Measurements from ENCODE around the gene RAB5B.

Gene RAB5B

DNA sequence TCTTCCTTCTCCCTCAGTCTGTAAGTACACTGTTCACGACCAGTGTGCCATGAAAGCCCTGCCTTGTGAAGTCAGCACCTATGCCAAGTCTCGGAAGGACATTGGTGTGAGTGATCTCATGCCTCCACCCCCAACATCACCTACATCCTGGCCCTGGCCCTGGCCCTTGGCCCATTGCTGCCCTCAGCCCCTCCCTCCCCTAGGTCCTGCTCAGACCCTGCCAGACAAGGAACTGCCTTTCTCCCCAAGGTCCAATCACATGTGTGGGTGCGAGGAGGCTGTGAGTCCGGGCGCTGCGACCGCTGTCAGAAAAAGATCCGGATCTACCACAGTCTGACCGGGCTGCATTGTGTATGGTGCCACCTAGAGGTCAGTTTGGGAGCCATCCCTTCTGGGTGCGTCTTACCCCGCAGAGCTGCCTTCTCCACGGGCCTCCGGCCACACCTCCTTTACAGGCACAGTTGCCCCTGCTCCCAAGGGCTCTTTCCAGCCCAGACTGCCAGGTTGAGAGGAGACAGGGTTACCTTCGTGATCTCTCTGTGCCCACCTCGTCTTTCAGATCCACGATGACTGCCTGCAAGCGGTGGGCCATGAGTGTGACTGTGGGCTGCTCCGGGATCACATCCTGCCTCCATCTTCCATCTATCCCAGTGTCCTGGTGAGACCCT lies 33.7 kb upstream of the RAB5B start (continued):
- TF ChIP-seq ZNF132 (tag by site-specific recombination; IDR thresholded peaks at IDR 0.05; ENCODE audit: borderline replicate concordance) (no peak), ZNF629 (tag by site-specific recombination; IDR thresholded peaks at IDR 0.05) (peak; percentile 59), ZNF423 (tag by site-specific recombination; IDR thresholded peaks at IDR 0.05) (0 out of 2 replicates have a peak, but pooled peaks have one; percentile 13), TRIM28 (IDR thresholded peaks at IDR 0.05; ENCODE audit: borderline replicate concordance, low read length) (peak; percentile 80; the same call in 1 of the 2 replicates), ZNF621 (tag by site-specific recombination; IDR thresholded peaks at IDR 0.05) (no peak), ZNF654 (tag by site-specific recombination; IDR thresholded peaks at IDR 0.05; ENCODE audit: low read depth) (peak; percentile 80), ZSCAN23 (tag by site-specific recombination; IDR thresholded peaks at IDR 0.05) (no peak)
- TF ChIP-seq, protein P1, sequence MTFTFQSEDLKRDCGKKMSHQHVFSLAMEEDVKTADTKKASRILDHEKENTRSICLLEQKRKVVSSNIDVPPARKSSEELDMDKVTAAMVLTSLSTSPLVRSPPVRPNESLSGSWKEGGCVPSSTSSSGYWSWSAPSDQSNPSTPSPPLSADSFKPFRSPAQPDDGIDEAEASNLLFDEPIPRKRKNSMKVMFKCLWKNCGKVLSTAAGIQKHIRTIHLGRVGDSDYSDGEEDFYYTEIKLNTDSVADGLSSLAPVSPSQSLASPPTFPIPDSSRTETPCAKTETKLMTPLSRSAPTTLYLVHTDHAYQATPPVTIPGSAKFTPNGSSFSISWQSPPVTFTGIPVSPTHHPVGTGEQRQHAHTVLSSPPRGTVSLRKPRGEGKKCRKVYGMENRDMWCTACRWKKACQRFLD (tag by site-specific recombination; IDR thresholded peaks at IDR 0.05): no peak
- TF ChIP-seq, protein P2, sequence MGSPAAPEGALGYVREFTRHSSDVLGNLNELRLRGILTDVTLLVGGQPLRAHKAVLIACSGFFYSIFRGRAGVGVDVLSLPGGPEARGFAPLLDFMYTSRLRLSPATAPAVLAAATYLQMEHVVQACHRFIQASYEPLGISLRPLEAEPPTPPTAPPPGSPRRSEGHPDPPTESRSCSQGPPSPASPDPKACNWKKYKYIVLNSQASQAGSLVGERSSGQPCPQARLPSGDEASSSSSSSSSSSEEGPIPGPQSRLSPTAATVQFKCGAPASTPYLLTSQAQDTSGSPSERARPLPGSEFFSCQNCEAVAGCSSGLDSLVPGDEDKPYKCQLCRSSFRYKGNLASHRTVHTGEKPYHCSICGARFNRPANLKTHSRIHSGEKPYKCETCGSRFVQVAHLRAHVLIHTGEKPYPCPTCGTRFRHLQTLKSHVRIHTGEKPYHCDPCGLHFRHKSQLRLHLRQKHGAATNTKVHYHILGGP (tag by site-specific recombination; IDR thresholded peaks at IDR 0.05): no peak
- TF ChIP-seq, protein P3, sequence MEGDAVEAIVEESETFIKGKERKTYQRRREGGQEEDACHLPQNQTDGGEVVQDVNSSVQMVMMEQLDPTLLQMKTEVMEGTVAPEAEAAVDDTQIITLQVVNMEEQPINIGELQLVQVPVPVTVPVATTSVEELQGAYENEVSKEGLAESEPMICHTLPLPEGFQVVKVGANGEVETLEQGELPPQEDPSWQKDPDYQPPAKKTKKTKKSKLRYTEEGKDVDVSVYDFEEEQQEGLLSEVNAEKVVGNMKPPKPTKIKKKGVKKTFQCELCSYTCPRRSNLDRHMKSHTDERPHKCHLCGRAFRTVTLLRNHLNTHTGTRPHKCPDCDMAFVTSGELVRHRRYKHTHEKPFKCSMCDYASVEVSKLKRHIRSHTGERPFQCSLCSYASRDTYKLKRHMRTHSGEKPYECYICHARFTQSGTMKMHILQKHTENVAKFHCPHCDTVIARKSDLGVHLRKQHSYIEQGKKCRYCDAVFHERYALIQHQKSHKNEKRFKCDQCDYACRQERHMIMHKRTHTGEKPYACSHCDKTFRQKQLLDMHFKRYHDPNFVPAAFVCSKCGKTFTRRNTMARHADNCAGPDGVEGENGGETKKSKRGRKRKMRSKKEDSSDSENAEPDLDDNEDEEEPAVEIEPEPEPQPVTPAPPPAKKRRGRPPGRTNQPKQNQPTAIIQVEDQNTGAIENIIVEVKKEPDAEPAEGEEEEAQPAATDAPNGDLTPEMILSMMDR (tag by site-specific recombination; IDR thresholded peaks at IDR 0.05): peak; percentile 91
- TF ChIP-seq, protein P4, sequence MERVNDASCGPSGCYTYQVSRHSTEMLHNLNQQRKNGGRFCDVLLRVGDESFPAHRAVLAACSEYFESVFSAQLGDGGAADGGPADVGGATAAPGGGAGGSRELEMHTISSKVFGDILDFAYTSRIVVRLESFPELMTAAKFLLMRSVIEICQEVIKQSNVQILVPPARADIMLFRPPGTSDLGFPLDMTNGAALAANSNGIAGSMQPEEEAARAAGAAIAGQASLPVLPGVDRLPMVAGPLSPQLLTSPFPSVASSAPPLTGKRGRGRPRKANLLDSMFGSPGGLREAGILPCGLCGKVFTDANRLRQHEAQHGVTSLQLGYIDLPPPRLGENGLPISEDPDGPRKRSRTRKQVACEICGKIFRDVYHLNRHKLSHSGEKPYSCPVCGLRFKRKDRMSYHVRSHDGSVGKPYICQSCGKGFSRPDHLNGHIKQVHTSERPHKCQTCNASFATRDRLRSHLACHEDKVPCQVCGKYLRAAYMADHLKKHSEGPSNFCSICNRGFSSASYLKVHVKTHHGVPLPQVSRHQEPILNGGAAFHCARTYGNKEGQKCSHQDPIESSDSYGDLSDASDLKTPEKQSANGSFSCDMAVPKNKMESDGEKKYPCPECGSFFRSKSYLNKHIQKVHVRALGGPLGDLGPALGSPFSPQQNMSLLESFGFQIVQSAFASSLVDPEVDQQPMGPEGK (tag by site-specific recombination; IDR thresholded peaks at IDR 0.05): peak; percentile 45; the same call in 1 of the 2 replicates

DNA sequence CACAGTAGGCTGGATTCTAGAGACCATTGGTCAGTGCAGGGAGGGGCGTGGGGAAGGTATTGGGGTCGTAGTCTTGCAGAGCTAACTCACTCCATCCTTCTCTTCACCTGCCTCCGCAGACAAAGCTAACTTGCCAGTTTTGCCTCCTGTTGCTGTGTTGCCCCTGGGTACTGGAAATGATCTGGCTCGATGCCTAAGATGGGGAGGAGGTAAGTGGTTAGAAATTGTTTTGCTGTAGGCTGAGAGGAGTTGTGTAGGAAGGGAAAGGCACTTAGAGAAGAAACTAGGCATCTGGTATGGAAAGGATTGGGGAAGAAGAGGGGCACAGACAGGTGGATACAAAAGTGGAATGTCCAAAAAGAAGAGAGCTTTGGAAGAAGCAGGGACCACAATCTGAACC lies 31.8 kb upstream of the RAB5B start:
- CTCF ChIA-PET: interaction anchor here (0.9 to 2.6 kb wide), 6 partner anchors 9 to 203 kb away, joined by 3 to 21 read pairs (median 4); no protein-coding TSS in a partner anchor
- H3K4me1 ChIP-seq (ENCODE audit: control insufficient read depth, insufficient read depth, low read length): no peaks in the 10 kb centered on the region
- H3K36me3 ChIP-seq (ENCODE audit: control insufficient read depth in 2 of 2, insufficient read depth in 1 of 2, low read length in 2 of 2): no peaks in the 10 kb centered on the region
- H3K9me3 ChIP-seq (ENCODE audit: control insufficient read depth, insufficient read depth, low read depth, low read length): no peaks in the 10 kb centered on the region
- no peak overlapping the region for H3K4me3 ChIP-seq (ENCODE audit: low read depth, low read length)
- TF ChIP-seq ZNF571 (tag by site-specific recombination; IDR thresholded peaks at IDR 0.05) (no peak), ZFHX2 (tag by site-specific recombination; conservative IDR thresholded peaks at IDR 0.05) (peak; percentile 78), EGR2 (tag by site-specific recombination; IDR thresholded peaks at IDR 0.05; ENCODE audit: low read depth) (peak; percentile 86)
- POLR2A ChIA-PET: no interaction called here
- H3K27ac ChIP-seq (ENCODE audit: extremely low read depth, low read depth, low read length): no peak overlapping the region

DNA sequence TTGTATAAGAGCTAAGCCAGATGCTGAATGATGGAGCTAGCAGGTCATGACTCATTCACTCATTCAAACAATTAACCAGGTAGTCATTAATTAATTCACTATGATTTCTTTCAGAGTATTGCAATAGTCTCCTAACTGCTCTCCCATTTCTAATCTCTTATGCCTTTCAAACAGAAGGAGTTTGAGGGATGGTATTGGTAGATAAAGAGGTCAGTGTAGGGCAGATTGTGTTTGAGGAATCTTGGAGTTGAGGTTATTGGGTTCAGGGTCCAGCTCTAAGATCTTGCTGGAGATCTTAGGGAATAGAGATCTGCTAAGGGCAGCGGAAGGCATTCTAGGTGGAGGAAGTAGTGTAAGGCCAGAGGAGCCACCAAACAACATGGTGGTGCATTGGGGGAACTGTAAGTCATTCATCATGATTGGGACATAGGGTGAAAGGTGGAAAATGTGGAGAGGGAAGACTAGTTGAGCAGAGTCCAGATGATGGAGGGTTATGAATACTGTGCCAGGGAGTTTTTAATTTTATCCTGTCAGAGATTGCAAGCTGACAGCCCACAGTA lies 31.2 kb upstream of the RAB5B start:
- no peak overlapping the region for H3K27ac ChIP-seq (ENCODE audit: extremely low read depth, low read depth, low read length)
- ChIA-PET POLR2A (no interaction called here), CTCF (interaction anchor here (0.9 to 2.6 kb wide), 6 partner anchors 10 to 204 kb away, joined by 3 to 21 read pairs (median 4); no protein-coding TSS in a partner anchor)
- no peaks in the 10 kb centered on the region for H3K9me3 ChIP-seq (ENCODE audit: control insufficient read depth, insufficient read depth, low read depth, low read length)
- H3K4me3 ChIP-seq (ENCODE audit: low read depth, low read length): no peak overlapping the region
- no peaks in the 10 kb centered on the region for H3K4me1 ChIP-seq (ENCODE audit: control insufficient read depth, insufficient read depth, low read length)
- H3K36me3 ChIP-seq (ENCODE audit: control insufficient read depth in 2 of 2, insufficient read depth in 1 of 2, low read length in 2 of 2): no peaks in the 10 kb centered on the region
- TF ChIP-seq ZNF155 (tag by site-specific recombination; IDR thresholded peaks at IDR 0.05): no peak
- TF ChIP-seq ZNF157 (tag by site-specific recombination; IDR thresholded peaks at IDR 0.05): no peak
- TF ChIP-seq ZNF221 (tag by site-specific recombination; IDR thresholded peaks at IDR 0.05; ENCODE audit: borderline replicate concordance): no peak
- TF ChIP-seq ZNF791 (tag by site-specific recombination; IDR thresholded peaks at IDR 0.05): no peak
- TF ChIP-seq, protein P5, sequence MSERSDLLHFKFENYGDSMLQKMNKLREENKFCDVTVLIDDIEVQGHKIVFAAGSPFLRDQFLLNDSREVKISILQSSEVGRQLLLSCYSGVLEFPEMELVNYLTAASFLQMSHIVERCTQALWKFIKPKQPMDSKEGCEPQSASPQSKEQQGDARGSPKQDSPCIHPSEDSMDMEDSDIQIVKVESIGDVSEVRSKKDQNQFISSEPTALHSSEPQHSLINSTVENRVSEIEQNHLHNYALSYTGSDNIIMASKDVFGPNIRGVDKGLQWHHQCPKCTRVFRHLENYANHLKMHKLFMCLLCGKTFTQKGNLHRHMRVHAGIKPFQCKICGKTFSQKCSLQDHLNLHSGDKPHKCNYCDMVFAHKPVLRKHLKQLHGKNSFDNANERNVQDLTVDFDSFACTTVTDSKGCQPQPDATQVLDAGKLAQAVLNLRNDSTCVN (tag by site-specific recombination; optimal IDR thresholded peaks at IDR 0.05): no peak
- no peak for TF ChIP-seq ZNF132 (tag by site-specific recombination; IDR thresholded peaks at IDR 0.05; ENCODE audit: borderline replicate concordance)
- no peak for TF ChIP-seq MEIS1 (CRISPR knock-in tag; IDR thresholded peaks at IDR 0.05; ENCODE audit: borderline replicate concordance)
- no peak for TF ChIP-seq EGR2 (tag by site-specific recombination; IDR thresholded peaks at IDR 0.05; ENCODE audit: low read depth)
- TF ChIP-seq, protein P4 (tag by site-specific recombination; IDR thresholded peaks at IDR 0.05): no peak
- TF ChIP-seq ZNF610 (tag by site-specific recombination; IDR thresholded peaks at IDR 0.05; ENCODE audit: borderline replicate concordance): no peak
- no peak for TF ChIP-seq ZNF140 (tag by site-specific recombination; IDR thresholded peaks at IDR 0.05)
